Activated CD4-positive, alpha-beta T cell treated with anti-CD3 and anti-CD28 coated beads, Interleukin-2, amount 50 U/mL, for 48 hours (primary cell): ENCODE measurements around the gene LCN12.

Experiments
- DNase-seq, 2 experiments: peaks; one replicate each; pipeline ENCODE4 v3.0.0-alpha.2; 2020

Gene LCN12, protein sequence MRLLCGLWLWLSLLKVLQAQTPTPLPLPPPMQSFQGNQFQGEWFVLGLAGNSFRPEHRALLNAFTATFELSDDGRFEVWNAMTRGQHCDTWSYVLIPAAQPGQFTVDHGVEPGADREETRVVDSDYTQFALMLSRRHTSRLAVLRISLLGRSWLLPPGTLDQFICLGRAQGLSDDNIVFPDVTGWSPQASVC

GRCh38 chr9:136951541-136952320 is at the start of gene LCN12:
Gene LCN12 (plus strand): TSS chr9:136952273. CDS start chr9:136952328, 55 bp downstream.
- DNase-seq = no peak

- DNase-seq = peak in 1 of 2 experiments; percentile 24
These were observed 49.0 kb upstream of the LCN12 start for GRCh38 chr9:136903041-136903554.

DNA sequence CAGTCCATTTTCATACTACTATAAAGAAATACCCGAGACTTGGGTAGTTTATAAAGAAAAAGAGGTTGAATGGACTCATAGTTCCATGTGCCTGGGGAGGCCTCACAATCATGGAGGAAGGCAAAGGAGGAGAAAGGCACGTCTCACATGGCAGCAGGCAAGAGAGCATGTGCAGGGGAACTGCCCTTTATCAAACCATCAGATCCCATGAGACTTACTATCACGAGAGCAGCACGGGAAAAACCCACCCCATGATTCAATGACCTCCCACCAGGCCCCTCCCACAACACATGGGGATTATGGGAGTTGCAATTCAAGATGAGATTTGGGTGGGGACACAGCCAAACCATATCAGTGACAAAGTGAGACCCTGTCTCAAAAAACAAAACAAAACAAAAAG is 45.8 kb upstream of the LCN12 start:
- DNase-seq = no peak

GRCh38 chr9:136907011-136907914 is 44.8 kb upstream of the LCN12 start:
- DNase-seq = no peak

- no peak for DNase-seq
These were observed 41.7 kb upstream of the LCN12 start for GRCh38 chr9:136910197-136910900.

DNA sequence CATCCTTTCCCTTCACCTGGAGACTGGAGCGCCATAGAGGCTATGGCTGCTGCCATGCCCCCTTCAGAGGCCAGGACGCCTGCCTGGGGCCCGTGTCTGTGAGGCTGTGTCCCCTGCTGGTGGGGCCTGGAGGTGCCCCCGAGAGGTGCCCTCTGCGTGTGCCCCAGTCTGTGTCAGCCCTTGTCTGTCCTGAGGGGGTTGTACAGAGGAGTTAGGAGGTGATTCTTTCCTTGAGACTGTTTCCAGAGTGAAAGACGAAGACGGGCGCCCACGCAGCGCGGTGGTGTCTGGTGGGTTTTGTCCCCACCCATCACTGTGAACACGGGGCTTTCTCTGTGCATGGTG is 41.2 kb upstream of the LCN12 start:
- no peak for DNase-seq

GRCh38 chr9:136913701-136914438 is 38.2 kb upstream of the LCN12 start:
- no peak for DNase-seq

DNA sequence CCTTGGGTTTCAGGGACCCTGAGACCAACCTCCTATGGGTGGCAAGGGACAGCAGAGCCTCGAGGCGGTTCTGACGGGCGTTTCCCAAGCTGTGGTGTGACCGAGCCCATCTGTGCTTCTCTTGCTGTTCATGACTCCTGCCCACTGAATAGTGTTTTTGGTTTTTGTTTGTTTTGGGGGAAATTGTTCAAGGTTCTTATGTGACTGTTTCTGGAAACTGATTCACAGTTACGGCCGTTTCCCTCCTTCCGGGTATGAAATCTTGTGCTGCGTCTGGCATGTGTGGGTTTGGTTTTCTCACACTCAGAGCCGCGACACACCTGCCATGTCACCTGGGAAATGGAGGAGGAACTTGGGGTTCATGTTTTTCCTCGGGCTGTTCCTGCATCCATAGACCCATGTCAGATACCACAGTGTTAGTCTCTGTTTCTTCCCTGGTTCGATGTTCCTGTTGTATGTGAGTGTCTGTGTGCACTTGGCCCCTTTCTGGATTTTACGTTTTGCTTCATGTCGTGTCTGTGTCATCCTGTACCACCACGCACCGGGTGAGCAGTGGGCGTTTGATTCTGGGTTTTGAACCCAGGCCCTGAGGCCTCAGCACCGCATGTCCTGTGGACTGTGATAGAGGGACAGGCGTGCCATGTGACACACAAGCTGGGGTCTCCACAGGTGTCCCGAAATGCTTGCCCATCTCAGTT is 36.3 kb upstream of the LCN12 start:
- no peak for DNase-seq

- DNase-seq = peak in 1 of 2 experiments; percentile 39
These were observed 35.5 kb upstream of the LCN12 start for GRCh38 chr9:136916330-136917184.

- no peak for DNase-seq
These were observed 34.2 kb upstream of the LCN12 start for GRCh38 chr9:136917902-136918301.

DNA sequence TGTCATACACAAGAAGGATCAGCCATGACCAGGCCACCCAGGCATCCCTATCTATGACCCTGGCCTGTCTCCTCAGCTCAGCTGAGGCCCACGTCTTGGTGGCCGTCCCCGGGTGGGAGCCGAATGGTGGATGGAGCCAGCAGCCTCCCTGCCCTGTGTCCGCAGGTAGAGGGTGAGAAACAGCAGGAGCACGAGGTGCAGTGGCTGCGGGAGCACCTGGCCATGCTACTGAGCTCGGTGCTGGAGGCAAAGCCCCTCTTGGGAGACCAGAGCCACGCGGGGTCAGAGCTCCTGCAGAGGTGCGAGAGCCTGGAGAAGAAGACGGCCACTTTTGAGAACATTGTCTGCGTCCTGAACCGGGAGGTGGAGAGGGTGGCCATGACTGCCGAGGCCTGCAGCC is 32.0 kb upstream of the LCN12 start:
- no peak for DNase-seq

GRCh38 chr9:136920734-136921231 is 31.3 kb upstream of the LCN12 start:
- no peak for DNase-seq

- no peak for DNase-seq
These were observed 30.8 kb upstream of the LCN12 start for GRCh38 chr9:136921307-136921706.

DNA sequence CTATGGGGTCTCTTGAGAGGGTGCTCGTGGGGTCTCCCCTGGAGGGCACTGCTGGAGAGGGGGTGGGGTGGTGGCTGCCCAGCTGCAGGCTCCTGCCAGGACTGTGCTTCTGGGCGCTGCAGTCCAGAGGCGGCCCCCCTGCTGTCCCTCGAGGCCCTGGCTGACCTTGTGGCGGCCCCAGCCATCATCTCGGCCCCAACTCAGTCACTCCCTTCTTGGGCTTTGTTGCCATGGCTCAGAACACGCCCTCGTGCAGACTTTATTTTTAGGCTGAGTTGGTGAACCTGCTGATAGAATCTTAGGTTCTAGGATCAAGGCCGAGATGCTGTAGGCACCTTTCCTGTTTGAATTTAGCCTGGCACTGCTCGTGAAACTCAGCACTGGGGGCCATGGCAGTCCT is 30.4 kb upstream of the LCN12 start:
- no peak for DNase-seq

- no peak for DNase-seq
These were observed 29.5 kb upstream of the LCN12 start for GRCh38 chr9:136922540-136922939.

DNA sequence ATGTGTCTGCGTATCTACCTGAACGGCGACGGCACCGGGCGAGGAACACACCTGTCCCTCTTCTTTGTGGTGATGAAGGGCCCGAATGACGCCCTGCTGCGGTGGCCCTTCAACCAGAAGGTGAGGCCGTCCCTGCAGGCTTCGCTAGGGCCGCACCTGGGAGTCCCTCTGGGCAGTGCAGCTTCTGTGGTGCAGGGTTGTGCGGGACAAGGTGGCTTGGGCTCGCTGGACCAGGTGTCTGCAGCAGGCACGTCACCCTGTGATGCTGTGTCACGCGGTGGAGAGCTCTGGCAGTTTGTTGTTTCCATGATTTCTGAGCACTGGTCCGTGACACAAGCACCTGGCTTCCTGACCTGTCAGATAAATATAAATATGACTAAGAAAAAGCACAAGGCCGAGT is 28.2 kb upstream of the LCN12 start:
- no peak for DNase-seq

- no peak for DNase-seq
These were observed 26.5 kb upstream of the LCN12 start for GRCh38 chr9:136925414-136926153.

DNA sequence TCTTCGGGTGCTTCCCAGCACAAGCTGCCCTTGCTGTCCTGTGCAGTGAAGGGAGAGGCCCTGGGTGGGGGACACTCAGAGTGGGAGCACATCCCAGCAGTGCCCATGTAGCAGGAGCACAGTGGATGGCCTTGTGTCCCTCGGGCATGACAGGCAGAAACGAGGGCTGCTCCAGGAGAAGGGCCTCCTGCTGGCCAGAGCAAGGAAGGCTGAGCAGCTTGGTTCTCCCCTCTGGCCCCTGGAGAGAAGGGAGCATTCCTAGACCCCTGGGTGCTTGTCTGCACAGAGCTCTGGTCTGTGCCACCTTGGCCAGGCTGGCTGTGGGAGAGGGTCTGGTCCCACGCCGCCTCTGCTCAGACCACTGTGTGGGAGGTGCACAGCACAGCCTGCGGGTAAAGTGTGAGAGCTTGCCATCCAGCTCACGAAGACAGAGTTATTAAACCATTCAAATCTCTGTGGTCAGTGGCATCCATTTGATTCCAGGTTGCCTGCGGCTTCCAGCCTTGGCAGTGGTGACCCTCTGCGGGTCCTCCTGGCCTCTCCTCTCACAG is 25.8 kb upstream of the LCN12 start:
- DNase-seq = no peak

DNA sequence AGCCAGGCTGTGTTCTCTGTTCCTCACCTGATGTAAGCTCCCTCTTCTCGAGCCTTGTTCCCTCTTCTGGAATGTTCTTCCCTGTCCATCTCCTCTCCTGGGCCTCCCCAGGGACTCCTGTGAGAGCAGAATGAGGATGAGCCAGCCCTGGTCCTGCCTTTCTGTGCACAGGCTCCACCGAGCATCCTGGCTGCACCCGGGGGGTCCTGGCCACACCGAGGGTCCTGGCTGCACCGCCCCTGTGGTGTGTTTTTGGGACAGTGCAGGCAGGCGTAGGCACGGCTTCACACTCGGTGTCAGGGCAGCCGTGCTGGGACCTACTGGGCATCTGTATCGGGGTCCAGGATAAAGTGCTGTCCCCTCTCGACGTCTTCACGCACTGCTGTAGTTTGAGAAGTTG is 25.3 kb upstream of the LCN12 start:
- no peak for DNase-seq
